Measurements from ENCODE around the gene SIRT4. TPM values are rescaled to one million over a fixed set of nuclear protein-coding genes. Genes with fewer than 3 reads are reported as not detected.
A peak's percentile ranks its signal among the peaks of the same experiment; 100 is the strongest.

Gene SIRT4
- polyA plus RNA-seq, 1 donor, result 3.2 TPM

- Histone ChIP-seq H3K4me1 (ENCODE audit: control insufficient read depth, insufficient read depth, low read length) (no peaks in the 10 kb centered on the region), H3K4me3 (ENCODE audit: low read length) (no peak overlapping the region), H3K27ac (ENCODE audit: low read length) (no peak overlapping the region), H3K36me3 (ENCODE audit: control insufficient read depth, insufficient read depth, low read length) (peaks cover 29% of the 10 kb centered on the region), H3K27me3 (ENCODE audit: control insufficient read depth, insufficient read depth, low read length) (no peaks in the 10 kb centered on the region), H3K9me3 (ENCODE audit: control insufficient read depth, low read depth, low read length) (no peaks in the 10 kb centered on the region)
- no CpG with 5 or more reads among the region's 5 CpGs for WGBS (ENCODE audit: insufficient coverage, low lambda C conversion rate)
- DNase-seq, result no peak
Observed at GRCh38 chr12:120352117-120352516, 50.0 kb downstream of the SIRT4 start.

GRCh38 chr12:120353136-120353535, 51.0 kb downstream of the SIRT4 start:
- no CpG with 5 or more reads among the region's 6 CpGs for WGBS (ENCODE audit: insufficient coverage, low lambda C conversion rate)
- no peak for DNase-seq
- Histone ChIP-seq H3K36me3 (ENCODE audit: control insufficient read depth, insufficient read depth, low read length) (peaks cover 26% of the 10 kb centered on the region), H3K27ac (ENCODE audit: low read length) (no peak overlapping the region), H3K27me3 (ENCODE audit: control insufficient read depth, insufficient read depth, low read length) (no peaks in the 10 kb centered on the region), H3K9me3 (ENCODE audit: control insufficient read depth, low read depth, low read length) (no peaks in the 10 kb centered on the region), H3K4me3 (ENCODE audit: low read length) (no peak overlapping the region), H3K4me1 (ENCODE audit: control insufficient read depth, insufficient read depth, low read length) (no peaks in the 10 kb centered on the region)

DNA sequence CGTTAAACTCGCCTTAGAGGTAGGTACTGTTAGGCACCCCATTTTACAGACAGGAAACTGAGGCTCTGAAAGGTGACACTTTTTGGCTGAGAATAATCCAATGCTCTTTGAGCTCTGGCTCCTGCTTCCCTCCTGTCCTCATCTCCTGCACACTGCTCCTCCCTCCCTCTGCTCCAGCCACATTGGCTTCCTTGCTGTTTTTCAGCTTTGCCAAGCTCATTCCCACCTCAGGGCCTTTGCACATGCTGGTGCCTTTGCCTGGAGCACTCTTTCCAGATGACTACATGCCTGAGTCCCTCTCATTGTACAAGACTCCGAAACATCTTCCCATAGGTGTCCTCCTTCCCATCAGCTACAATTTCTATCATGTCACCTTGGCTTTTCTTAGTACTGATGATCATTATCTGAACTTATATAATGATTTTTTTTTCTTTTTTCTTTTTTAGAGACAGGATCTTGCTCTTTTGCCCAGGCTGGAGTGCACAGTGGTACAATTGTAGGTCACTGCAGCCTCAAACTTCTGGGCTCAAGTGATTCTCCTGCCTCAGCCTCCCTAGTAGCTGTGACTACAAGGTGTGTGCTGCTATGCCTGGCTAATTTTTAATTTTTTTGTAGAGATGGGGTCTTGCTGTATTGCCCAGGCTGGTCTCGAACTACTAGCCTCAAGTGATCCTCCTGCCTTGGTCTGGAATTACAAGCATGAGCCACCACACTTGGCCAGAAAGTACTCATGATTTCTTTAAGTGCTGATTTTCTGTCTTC, 51.6 kb downstream of the SIRT4 start:
- H3K4me3 ChIP-seq (ENCODE audit: low read length), result no peak overlapping the region
- no peaks in the 10 kb centered on the region for H3K27me3 ChIP-seq (ENCODE audit: control insufficient read depth, insufficient read depth, low read length)
- no peaks in the 10 kb centered on the region for H3K9me3 ChIP-seq (ENCODE audit: control insufficient read depth, low read depth, low read length)
- peaks cover 25% of the 10 kb centered on the region for H3K36me3 ChIP-seq (ENCODE audit: control insufficient read depth, insufficient read depth, low read length)
- WGBS (ENCODE audit: insufficient coverage, low lambda C conversion rate), result no CpG with 5 or more reads among the region's 4 CpGs
- no peak overlapping the region for H3K27ac ChIP-seq (ENCODE audit: low read length)
- H3K4me1 ChIP-seq (ENCODE audit: control insufficient read depth, insufficient read depth, low read length), result no peaks in the 10 kb centered on the region
- DNase-seq, result no peak

DNA sequence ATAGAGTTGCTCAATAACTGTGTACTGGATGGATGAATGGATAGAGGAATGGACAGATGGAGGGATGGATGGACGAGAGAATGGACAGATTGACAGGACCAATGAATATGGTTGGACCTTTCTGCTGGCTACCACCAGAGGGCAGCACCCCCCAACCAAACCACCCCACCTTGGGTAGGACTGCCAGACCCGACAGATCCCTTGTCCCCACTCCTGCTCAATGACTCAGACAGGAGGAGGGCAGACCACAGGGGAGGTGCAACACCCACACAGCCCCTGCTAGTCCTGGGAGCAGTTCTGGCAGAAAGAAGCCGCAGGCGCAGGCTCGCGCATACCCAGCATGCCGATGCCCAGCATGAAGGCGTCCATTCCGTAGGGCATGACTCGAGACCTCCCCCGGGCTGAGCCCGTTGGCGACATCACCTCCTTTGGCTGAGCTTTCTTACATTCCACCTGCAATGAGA, 54.5 kb downstream of the SIRT4 start:
- Histone ChIP-seq H3K27ac (ENCODE audit: low read length) (no peak overlapping the region), H3K4me1 (ENCODE audit: control insufficient read depth, insufficient read depth, low read length) (peaks cover 6% of the 10 kb centered on the region), H3K27me3 (ENCODE audit: control insufficient read depth, insufficient read depth, low read length) (no peaks in the 10 kb centered on the region), H3K36me3 (ENCODE audit: control insufficient read depth, insufficient read depth, low read length) (peaks cover 30% of the 10 kb centered on the region), H3K4me3 (ENCODE audit: low read length) (no peak overlapping the region), H3K9me3 (ENCODE audit: control insufficient read depth, low read depth, low read length) (no peaks in the 10 kb centered on the region)
- WGBS (ENCODE audit: insufficient coverage, low lambda C conversion rate), result no CpG with 5 or more reads among the region's 13 CpGs
- peak; percentile 55 to 69 for DNase-seq

DNA sequence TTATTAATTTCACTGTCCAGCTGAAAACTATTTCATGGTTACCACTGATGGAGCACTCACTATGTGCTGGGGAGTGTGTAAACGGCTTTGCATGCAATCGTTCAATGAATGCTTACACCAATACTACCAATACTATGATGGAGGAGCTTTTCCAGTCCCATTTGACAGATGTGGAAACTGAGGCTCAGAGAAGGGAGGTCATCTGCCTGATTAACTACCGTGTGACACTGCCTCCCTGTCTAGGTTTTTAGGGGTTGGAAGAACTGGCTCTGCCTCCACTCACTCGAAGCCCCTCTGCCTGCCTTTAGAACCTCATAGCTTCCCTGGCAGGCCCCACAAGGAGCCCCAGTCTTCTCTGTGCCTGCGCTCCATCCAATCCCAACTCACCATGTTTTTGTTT, 55.0 kb downstream of the SIRT4 start:
- 100% methylated on average over 2 of the region's 5 CpGs for WGBS (ENCODE audit: insufficient coverage, low lambda C conversion rate)
- H3K36me3 ChIP-seq (ENCODE audit: control insufficient read depth, insufficient read depth, low read length), result peaks cover 29% of the 10 kb centered on the region
- H3K4me3 ChIP-seq (ENCODE audit: low read length), result no peak overlapping the region
- no peak for DNase-seq
- no peaks in the 10 kb centered on the region for H3K27me3 ChIP-seq (ENCODE audit: control insufficient read depth, insufficient read depth, low read length)
- H3K9me3 ChIP-seq (ENCODE audit: control insufficient read depth, low read depth, low read length), result no peaks in the 10 kb centered on the region
- H3K27ac ChIP-seq (ENCODE audit: low read length), result no peak overlapping the region
- peaks cover 11% of the 10 kb centered on the region for H3K4me1 ChIP-seq (ENCODE audit: control insufficient read depth, insufficient read depth, low read length)

DNA sequence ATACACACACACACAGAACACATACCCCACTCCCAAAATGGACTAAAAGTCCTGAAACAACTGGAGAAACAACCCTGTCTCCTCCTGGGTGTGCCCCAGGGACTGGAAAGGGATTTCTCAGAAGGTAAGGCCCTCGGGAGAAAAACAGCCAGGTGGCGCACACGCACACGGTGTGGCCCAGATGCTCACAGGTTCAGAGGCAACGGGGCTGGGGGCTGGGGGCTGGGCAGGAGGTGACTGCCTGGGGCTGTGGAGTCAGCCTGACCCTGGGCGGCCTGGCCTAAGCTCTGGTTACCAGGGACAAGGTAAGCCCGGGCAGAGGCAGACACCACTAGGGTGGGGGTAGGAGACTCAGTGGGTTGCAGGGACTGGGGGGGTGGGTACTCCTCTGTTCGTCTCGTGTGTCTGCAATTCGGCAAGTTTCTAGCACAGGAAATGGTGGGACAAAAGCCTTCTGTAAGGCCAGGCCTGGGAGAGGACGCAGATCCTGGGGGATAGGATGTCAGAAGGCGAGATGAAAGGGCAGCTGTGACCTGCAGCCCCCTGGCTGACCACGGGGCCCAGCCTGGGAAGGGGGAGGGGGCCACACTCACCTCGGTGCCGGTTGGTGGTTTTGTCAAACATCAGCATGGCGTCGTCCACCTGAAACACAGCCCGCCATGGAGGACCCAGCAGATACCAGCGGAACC, 56.4 kb downstream of the SIRT4 start:
- WGBS (ENCODE audit: insufficient coverage, low lambda C conversion rate), result no CpG with 5 or more reads among the region's 19 CpGs
- Histone ChIP-seq H3K4me3 (ENCODE audit: low read length) (no peak overlapping the region), H3K27me3 (ENCODE audit: control insufficient read depth, insufficient read depth, low read length) (no peaks in the 10 kb centered on the region), H3K9me3 (ENCODE audit: control insufficient read depth, low read depth, low read length) (no peaks in the 10 kb centered on the region), H3K36me3 (ENCODE audit: control insufficient read depth, insufficient read depth, low read length) (peaks cover 21% of the 10 kb centered on the region), H3K4me1 (ENCODE audit: control insufficient read depth, insufficient read depth, low read length) (peaks cover 25% of the 10 kb centered on the region), H3K27ac (ENCODE audit: low read length) (no peak overlapping the region)
- no peak for DNase-seq

DNA sequence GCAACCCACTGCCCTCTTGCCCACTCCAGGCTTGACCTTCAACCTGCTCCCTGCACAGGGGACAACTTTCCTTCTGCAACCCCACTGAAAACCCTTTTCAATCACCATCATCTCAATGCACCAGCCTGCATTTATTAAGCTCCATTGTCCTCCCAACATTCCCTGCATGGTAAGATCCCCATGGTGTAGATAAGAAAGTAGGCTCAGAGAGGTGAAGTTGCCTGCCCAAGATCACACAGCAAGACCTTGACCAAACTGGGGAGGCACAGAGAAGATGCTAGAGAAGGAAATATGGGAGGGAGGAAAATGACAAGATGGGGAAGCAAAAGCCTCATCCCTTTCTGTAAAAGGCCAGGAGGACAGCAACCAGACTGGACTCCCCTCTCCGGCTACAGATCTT, 57.0 kb downstream of the SIRT4 start:
- no peak for DNase-seq
- H3K27me3 ChIP-seq (ENCODE audit: control insufficient read depth, insufficient read depth, low read length), result no peaks in the 10 kb centered on the region
- no peak overlapping the region for H3K4me3 ChIP-seq (ENCODE audit: low read length)
- no peaks in the 10 kb centered on the region for H3K9me3 ChIP-seq (ENCODE audit: control insufficient read depth, low read depth, low read length)
- H3K27ac ChIP-seq (ENCODE audit: low read length), result no peak overlapping the region
- peaks cover 31% of the 10 kb centered on the region for H3K4me1 ChIP-seq (ENCODE audit: control insufficient read depth, insufficient read depth, low read length)
- H3K36me3 ChIP-seq (ENCODE audit: control insufficient read depth, insufficient read depth, low read length), result peaks cover 22% of the 10 kb centered on the region
- no CpG with 5 or more reads among the region's 1 CpG for WGBS (ENCODE audit: insufficient coverage, low lambda C conversion rate)

- peak overlapping the region; percentile 35 for H3K4me3 ChIP-seq (ENCODE audit: low read length)
- no peaks in the 10 kb centered on the region for H3K9me3 ChIP-seq (ENCODE audit: control insufficient read depth, low read depth, low read length)
- H3K4me1 ChIP-seq (ENCODE audit: control insufficient read depth, insufficient read depth, low read length), result peaks cover 54% of the 10 kb centered on the region
- peaks cover 22% of the 10 kb centered on the region for H3K36me3 ChIP-seq (ENCODE audit: control insufficient read depth, insufficient read depth, low read length)
- DNase-seq, result peak; percentile 63 to 85
- H3K27me3 ChIP-seq (ENCODE audit: control insufficient read depth, insufficient read depth, low read length), result no peaks in the 10 kb centered on the region
- H3K27ac ChIP-seq (ENCODE audit: low read length), result peak overlapping the region; percentile 77
- WGBS (ENCODE audit: insufficient coverage, low lambda C conversion rate), result no CpG with 5 or more reads among the region's 56 CpGs
Observed at GRCh38 chr12:120361506-120362208, 59.5 kb downstream of the SIRT4 start.
